ENCODE results near the gene VWA8. TPM values are rescaled to one million over a fixed set of nuclear protein-coding genes. Genes with fewer than 3 reads are reported as not detected.

The VWA8 gene
- total and polyA plus RNA-seq, 2 of the 13 experiments (the other 11 are each of a cell fraction or from before 2014, with no cell fraction given) = 9.1 to 17.3 TPM

- Histone ChIP-seq H3K27me3 (ENCODE audit: control insufficient read depth in 1 of 2, insufficient read depth in 2 of 2, low read length in 2 of 2) (peaks cover 0 to 9% of the 10 kb centered on the region in 2 experiments; a peak in 2 of 5 replicates), H3K9me3 (ENCODE audit: low read length) (no peaks in the 10 kb centered on the region), H3K36me3 (replicated peaks in 1 of 2; ENCODE audit: control insufficient read depth in 1 of 2, insufficient read depth in 2 of 2, low read length in 2 of 2) (no peaks in the 10 kb centered on the region), H3K4me1 (ENCODE audit: insufficient read depth, low read length) (peaks cover 24% of the 10 kb centered on the region), H3K9ac (ENCODE audit: insufficient read depth, low read depth, low read length) (no peak overlapping the region), H3K4me2 (ENCODE audit: low read depth, low read length) (no peak overlapping the region), H2AFZ (ENCODE audit: low read length) (no peak overlapping the region), H3K79me2 (ENCODE audit: insufficient read depth, low read length) (no peaks in the 10 kb centered on the region), H3K4me3 (replicated peaks in 1 of 3; ENCODE audit: insufficient read depth in 1 of 3, low read depth in 2 of 3, low read length in 3 of 3) (no peak overlapping the region), H4K20me1 (ENCODE audit: insufficient read depth, low read length) (no peaks in the 10 kb centered on the region), H3K27ac (ENCODE audit: extremely low read length, insufficient read depth, low read length) (no peak overlapping the region)
- ATAC-seq = no peak
- CTCF ChIA-PET (ENCODE audit: low intra/inter-chr PET ratio, low total read pairs) = no interaction called here
- DNase-seq (ENCODE audit: low spot score) = no peak
- no peak for FAIRE-seq
- intact Hi-C loops (cut with micrococcal nuclease; ENCODE audit: unreplicated experiment) (no loop called here), in situ Hi-C loops (cut with HindIII; ENCODE audit: extremely low pct_ligation_motif_present, low pct_unique_long_range_greater_than_20kb) (no loop called here)
- WGBS (ENCODE audit: low lambda C conversion rate) = 100% methylated on average over 1 of the region's 2 CpGs
- no TSS peak for BruUV-seq (replicated peaks)
- POLR2A ChIA-PET = no interaction called here
- TF ChIP-seq ATF7-NPFF (CRISPR knock-in tag; IDR thresholded peaks at IDR 0.05; ENCODE audit: low read depth) (no peak), SMAD3 (CRISPR knock-in tag; IDR thresholded peaks at IDR 0.05) (no peak), GTF2F1 (IDR thresholded peaks at IDR 0.05; ENCODE audit: low read length) (no peak), ZNF850 (CRISPR knock-in tag; conservative IDR thresholded peaks at IDR 0.05) (no peak), TOPORS (CRISPR knock-in tag; IDR thresholded peaks at IDR 0.05) (no peak), ZNF337 (CRISPR knock-in tag; IDR thresholded peaks at IDR 0.05; ENCODE audit: borderline replicate concordance, low read depth) (no peak), KMT2B (CRISPR knock-in tag; IDR thresholded peaks at IDR 0.05) (no peak), NFRKB (IDR thresholded peaks at IDR 0.05) (no peak), SRSF4 (IDR thresholded peaks at IDR 0.05; ENCODE audit: low read depth, low read length, poor library complexity, severe bottlenecking) (no peak), POLR2G (IDR thresholded peaks at IDR 0.05; ENCODE audit: low read depth, low read length) (no peak), ZNF572 (CRISPR knock-in tag; IDR thresholded peaks at IDR 0.05) (no peak), GMEB2 (CRISPR knock-in tag; IDR thresholded peaks at IDR 0.05; ENCODE audit: low read depth) (no peak)
- TF ChIP-seq, protein P1, sequence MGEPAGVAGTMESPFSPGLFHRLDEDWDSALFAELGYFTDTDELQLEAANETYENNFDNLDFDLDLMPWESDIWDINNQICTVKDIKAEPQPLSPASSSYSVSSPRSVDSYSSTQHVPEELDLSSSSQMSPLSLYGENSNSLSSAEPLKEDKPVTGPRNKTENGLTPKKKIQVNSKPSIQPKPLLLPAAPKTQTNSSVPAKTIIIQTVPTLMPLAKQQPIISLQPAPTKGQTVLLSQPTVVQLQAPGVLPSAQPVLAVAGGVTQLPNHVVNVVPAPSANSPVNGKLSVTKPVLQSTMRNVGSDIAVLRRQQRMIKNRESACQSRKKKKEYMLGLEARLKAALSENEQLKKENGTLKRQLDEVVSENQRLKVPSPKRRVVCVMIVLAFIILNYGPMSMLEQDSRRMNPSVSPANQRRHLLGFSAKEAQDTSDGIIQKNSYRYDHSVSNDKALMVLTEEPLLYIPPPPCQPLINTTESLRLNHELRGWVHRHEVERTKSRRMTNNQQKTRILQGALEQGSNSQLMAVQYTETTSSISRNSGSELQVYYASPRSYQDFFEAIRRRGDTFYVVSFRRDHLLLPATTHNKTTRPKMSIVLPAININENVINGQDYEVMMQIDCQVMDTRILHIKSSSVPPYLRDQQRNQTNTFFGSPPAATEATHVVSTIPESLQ (CRISPR knock-in tag; conservative IDR thresholded peaks at IDR 0.05) = no peak
- TF ChIP-seq, protein P2, sequence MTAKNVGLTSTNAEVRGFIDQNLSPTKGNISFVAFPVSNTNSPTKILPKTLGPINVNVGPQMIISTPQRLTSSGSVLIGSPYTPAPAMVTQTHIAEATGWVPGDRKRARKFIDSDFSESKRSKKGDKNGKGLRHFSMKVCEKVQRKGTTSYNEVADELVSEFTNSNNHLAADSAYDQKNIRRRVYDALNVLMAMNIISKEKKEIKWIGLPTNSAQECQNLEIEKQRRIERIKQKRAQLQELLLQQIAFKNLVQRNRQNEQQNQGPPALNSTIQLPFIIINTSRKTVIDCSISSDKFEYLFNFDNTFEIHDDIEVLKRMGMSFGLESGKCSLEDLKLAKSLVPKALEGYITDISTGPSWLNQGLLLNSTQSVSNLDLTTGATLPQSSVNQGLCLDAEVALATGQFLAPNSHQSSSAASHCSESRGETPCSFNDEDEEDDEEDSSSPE (CRISPR knock-in tag; IDR thresholded peaks at IDR 0.05) = no peak
- TF ChIP-seq, protein P3, sequence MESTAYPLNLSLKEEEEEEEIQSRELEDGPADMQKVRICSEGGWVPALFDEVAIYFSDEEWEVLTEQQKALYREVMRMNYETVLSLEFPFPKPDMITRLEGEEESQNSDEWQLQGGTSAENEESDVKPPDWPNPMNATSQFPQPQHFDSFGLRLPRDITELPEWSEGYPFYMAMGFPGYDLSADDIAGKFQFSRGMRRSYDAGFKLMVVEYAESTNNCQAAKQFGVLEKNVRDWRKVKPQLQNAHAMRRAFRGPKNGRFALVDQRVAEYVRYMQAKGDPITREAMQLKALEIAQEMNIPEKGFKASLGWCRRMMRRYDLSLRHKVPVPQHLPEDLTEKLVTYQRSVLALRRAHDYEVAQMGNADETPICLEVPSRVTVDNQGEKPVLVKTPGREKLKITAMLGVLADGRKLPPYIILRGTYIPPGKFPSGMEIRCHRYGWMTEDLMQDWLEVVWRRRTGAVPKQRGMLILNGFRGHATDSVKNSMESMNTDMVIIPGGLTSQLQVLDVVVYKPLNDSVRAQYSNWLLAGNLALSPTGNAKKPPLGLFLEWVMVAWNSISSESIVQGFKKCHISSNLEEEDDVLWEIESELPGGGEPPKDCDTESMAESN (CRISPR knock-in tag; conservative IDR thresholded peaks at IDR 0.05) = no peak
- TF ChIP-seq, protein P4, sequence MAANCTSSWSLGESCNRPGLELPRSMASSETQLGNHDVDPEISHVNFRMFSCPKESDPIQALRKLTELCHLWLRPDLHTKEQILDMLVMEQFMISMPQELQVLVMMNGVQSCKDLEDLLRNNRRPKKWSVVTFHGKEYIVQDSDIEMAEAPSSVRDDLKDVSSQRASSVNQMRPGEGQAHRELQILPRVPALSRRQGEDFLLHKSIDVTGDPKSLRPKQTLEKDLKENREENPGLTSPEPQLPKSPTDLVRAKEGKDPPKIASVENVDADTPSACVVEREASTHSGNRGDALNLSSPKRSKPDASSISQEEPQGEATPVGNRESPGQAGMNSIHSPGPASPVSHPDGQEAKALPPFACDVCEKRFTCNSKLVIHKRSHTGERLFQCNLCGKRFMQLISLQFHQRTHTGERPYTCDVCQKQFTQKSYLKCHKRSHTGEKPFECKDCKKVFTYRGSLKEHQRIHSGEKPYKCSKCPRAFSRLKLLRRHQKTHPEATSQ (CRISPR knock-in tag; IDR thresholded peaks at IDR 0.05; ENCODE audit: borderline replicate concordance) = no peak
Observed at GRCh38 chr13:41552031-41552430, 408.9 kb downstream of the VWA8 start.
